ENCODE results near the gene NCEH1. TPM values are rescaled to one million over a fixed set of nuclear protein-coding genes. Genes with fewer than 3 reads are reported as not detected.
"Not testable (repeated sequence)": the region's sequence is repeated elsewhere in the genome, so short reads cannot be mapped to it uniquely, and the experiment has no call there.

The NCEH1 gene
- total RNA-seq, 2 donors from 2014 or later = 18.5 to 18.6 TPM

DNA sequence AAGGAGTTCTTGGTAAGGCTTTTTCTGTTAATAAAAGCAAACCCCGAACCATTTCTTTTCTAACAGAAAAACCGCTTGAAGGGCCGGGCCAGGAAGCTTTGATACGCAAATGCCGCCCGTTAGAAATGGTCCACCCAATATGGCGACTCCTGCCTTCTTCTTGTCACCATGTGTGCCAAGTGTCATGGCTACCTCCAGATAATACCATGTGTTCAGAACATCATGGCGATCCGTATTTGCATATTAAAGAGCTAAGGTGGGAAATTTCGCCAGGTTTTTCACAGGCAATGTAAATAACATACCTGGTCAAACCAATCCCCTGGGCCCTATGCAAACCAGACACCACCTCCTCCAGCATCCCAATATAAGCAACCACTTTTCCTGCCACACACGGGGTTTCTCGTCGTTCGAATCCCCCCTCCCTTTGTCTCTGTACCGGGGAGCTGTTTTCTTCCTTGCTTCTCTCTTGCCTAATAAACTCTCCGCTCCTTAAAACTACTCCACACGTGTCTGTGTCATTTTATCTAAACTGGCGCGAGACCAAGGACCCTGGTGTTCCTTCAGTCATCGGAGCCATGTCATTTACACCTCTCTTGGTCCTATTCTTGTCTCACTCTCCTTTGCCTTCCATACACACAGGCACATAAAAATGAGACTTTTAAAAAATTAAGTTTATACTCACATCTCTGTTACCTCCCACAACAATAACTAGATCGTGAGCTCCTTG lies 34.5 kb downstream of the NCEH1 start:
- H3K36me3 Mint-ChIP-seq = no peaks in the 10 kb centered on the region
- ATAC-seq (no peak), DNase-seq (ENCODE audit: low spot score) (no peak)
- H3K27ac Mint-ChIP-seq = no peak overlapping the region
- H3K4me1 Mint-ChIP-seq (ENCODE audit: low read depth in 2 of 2) = peaks cover 4 to 7% of the 10 kb centered on the region in 2 donors
- no peaks in the 10 kb centered on the region for H3K27me3 Mint-ChIP-seq
- no peaks in the 10 kb centered on the region for H3K9me3 Mint-ChIP-seq
- no peak overlapping the region for H3K4me3 Mint-ChIP-seq

GRCh38 chr3:172675441-172676193 lies 35.2 kb downstream of the NCEH1 start:
- ATAC-seq = peak in 1 of 2 donors; percentile 66
- DNase-seq (ENCODE audit: low spot score) = no peak
- Mint-ChIP-seq H3K27ac (no peak overlapping the region), H3K36me3 (no peaks in the 10 kb centered on the region), H3K4me3 (no peak overlapping the region), H3K4me1 (ENCODE audit: low read depth in 2 of 2) (peaks cover 4 to 7% of the 10 kb centered on the region in 2 donors), H3K27me3 (no peaks in the 10 kb centered on the region), H3K9me3 (no peaks in the 10 kb centered on the region)

DNA sequence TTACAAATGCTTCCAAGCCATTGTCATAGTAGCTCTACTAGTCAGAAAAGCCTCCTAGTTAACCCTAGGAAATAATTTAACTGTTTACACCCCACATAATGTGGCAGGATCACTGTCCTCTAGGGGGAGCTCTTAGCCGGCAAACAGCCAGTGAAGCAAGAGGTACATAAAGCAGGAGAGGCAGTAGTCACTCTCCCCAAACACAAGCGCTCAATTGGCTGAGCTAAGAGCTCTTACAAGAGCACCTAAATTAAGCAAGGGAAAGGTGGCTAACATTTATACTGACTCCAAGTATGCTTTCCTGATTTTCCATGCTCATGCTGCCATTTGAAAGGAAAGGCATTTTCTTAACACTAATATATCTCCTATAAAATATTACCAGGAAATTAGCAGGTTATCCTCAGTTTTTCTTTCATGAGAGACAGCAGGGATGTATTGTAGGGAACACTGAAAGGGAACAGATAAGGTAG lies 37.6 kb downstream of the NCEH1 start:
- Mint-ChIP-seq H3K27ac (no peak overlapping the region), H3K27me3 (no peaks in the 10 kb centered on the region), H3K4me3 (no peak overlapping the region), H3K4me1 (ENCODE audit: low read depth in 2 of 2) (peaks cover 4 to 7% of the 10 kb centered on the region in 2 donors), H3K36me3 (no peaks in the 10 kb centered on the region), H3K9me3 (no peaks in the 10 kb centered on the region)
- peak; percentile 66 for DNase-seq (ENCODE audit: low spot score)
- ATAC-seq = peak in 1 of 2 donors; percentile 75

DNA sequence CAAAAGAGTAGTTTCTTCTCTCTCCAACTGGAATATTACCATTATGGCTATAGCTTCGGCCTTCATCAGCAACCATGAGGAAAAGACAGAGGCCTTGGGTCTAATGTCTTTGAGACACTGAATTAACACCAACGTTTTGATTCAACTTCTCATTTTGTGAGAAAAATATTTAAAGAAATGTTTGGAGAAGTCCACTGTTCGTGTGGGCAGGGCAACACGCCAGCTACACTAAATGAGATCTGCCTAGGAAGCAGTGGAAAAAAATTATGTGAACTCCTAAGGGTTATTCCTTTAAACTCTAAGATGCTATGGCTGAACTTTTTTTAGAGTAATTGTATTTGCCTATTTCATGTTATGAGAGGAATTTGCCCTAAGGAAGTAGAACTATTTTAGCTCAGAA lies 41.8 kb downstream of the NCEH1 start:
- H3K4me3 Mint-ChIP-seq = no peak overlapping the region
- DNase-seq (ENCODE audit: low spot score) (no peak), ATAC-seq (no peak)
- no peak overlapping the region for H3K27ac Mint-ChIP-seq
- H3K36me3 Mint-ChIP-seq = peaks cover 7% of the 10 kb centered on the region
- H3K9me3 Mint-ChIP-seq = no peaks in the 10 kb centered on the region
- H3K4me1 Mint-ChIP-seq (ENCODE audit: low read depth in 2 of 2) = peaks cover 20% of the 10 kb centered on the region in 2 donors
- H3K27me3 Mint-ChIP-seq = no peaks in the 10 kb centered on the region

DNA sequence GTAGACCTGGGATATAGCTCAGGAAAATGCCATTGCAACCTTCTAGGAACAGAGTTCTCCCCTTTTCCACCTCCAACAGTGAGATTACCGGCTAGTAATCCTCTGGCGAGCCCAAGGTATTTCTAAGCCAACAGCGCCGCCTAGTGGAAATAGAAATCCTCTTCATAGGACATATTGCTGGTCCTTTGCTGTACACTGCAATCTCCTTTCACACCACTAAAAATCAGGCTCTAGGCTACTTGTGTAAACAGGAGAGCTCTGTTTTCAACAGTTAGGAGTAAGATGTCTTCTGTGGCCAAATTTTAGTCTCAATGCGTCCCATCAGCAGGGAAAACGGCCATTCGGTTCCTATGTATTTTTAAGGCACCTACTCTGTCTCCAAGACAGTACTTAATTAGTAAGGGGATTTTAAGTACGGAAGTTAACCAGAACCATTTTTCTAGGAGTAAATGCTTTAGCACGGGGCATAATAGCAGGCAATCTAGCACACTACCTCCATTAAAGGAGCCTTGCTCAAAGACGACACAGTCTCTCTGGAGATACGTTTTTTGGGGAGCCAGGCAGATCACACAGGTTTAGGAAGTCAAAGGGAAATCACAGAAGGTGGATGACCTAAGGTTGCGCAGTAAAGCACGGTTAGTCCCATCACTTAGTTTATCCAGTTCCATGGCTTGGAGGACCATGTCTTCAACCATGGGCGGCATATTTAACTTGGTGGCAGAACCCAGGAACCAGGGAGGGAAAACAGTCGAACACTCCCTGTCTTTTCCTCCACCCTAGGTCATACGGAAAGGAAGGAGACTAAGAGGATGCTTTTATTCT lies 43.8 kb downstream of the NCEH1 start:
- H3K9me3 Mint-ChIP-seq = peaks cover 3% of the 10 kb centered on the region
- peak overlapping the region; percentile 51 for H3K4me3 Mint-ChIP-seq
- H3K27me3 Mint-ChIP-seq = no peaks in the 10 kb centered on the region
- DNase-seq (ENCODE audit: low spot score) (peak; percentile 83), ATAC-seq (peak; percentile 86 to 88)
- H3K27ac Mint-ChIP-seq = peak overlapping the region in 1 of 2 donors; percentile 88
- H3K36me3 Mint-ChIP-seq = peaks cover 17% of the 10 kb centered on the region
- peaks cover 25 to 26% of the 10 kb centered on the region in 2 donors for H3K4me1 Mint-ChIP-seq (ENCODE audit: low read depth in 2 of 2)

- DNase-seq (ENCODE audit: low spot score) (no peak), ATAC-seq (no peak)
- peaks cover 3% of the 10 kb centered on the region for H3K9me3 Mint-ChIP-seq
These were observed 44.5 kb downstream of the NCEH1 start for GRCh38 chr3:172666181-172666872.

DNA sequence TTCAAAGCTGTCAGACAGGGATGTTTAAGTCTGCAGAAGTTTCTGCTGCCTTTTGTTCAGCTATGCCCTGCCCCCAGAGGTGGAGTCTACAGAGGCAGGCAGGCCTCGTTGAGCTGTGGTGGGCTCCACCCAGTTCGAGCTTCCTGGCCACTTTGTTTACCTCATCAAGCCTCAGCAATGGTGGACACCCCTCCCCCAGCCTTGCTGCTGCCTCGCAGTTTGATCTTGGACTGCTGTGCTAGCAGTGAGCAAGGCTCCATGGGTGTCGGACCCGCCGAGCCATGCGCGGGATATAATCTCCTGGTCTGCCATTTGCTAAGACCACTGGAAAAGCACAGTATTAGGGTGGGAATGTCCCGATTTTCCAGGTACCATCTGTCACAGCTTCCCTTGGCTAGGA lies 45.4 kb downstream of the NCEH1 start:
- H3K9me3 Mint-ChIP-seq; H3K27me3 Mint-ChIP-seq; H3K4me3 Mint-ChIP-seq; DNase-seq (ENCODE audit: low spot score); ATAC-seq: not testable (repeated sequence)
- peaks cover 35 to 39% of the 10 kb centered on the region in 2 donors for H3K4me1 Mint-ChIP-seq (ENCODE audit: low read depth in 2 of 2)
- peaks cover 17% of the 10 kb centered on the region for H3K36me3 Mint-ChIP-seq
- peak overlapping the region in 1 of 2 donors; percentile 54 for H3K27ac Mint-ChIP-seq

More at GRCh38 chr3:172666181-172666872, 44.5 kb downstream of the NCEH1 start:
- peak overlapping the region in 1 of 2 donors; percentile 88 for H3K27ac Mint-ChIP-seq
- no peaks in the 10 kb centered on the region for H3K27me3 Mint-ChIP-seq
- H3K36me3 Mint-ChIP-seq = peaks cover 17% of the 10 kb centered on the region
- H3K4me1 Mint-ChIP-seq (ENCODE audit: low read depth in 2 of 2) = peaks cover 31% of the 10 kb centered on the region in 2 donors
- H3K4me3 Mint-ChIP-seq = peak overlapping the region; percentile 51

DNA sequence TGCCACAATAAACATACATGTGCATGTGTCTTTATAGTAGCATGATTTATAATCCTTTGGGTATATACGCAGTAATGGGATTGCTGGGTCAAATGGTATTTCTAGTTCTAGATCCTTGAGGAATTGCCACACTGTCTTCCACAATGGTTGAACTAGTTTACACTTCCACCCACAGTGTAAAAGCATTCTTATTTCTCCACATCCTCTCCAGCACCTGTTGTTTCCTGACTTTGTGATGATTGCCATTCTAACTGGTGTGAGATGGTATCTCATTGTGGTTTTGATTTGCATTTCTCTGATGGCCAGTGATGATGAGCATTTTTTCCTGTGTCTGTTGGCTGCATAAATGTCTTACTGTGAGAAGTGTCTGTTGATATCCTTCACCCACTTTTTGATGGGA lies 50.4 kb downstream of the NCEH1 start:
- DNase-seq (ENCODE audit: low spot score); ATAC-seq; H3K27me3 Mint-ChIP-seq; H3K9me3 Mint-ChIP-seq: not testable (repeated sequence)
- Mint-ChIP-seq H3K36me3 (peaks cover 17% of the 10 kb centered on the region), H3K27ac (peak overlapping the region in 1 of 2 donors; percentile 13), H3K4me3 (peak overlapping the region; percentile 18), H3K4me1 (ENCODE audit: low read depth in 2 of 2) (peaks cover 28 to 38% of the 10 kb centered on the region in 2 donors)

DNA sequence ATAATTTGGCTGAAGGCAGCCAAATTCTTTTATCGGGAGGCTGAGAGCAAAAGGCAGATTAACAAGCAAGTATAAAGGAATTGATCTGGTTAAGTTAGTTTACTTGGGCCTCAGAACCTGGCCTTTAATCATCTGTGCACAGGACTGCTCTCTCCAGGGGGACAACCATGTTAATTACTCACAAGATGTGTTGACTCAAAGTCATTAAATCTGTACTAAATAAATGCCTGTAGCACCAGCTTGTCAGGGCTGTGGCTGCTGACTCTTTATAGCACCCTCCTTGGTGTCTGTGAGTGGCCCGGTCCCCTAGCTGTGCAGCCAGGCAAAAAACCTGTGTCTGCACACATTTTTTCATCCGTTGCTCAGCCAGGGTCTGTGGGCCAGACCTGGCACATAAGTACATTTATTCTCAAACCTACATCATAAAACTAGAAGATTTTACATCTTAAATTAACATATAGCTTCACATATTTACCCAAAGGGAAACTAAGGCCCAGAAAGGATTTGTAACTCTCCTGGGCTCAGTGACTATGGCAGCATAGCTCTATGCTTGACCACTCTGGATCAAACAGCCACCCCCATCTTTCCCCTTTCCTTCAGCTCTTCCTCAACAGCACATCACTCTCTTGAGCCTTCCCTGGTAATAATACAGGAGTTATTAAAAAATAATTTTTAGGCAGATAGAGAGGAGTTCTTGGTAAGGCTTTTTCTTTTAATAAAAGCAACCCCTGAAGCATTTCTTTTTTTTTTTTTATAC lies 51.4 kb downstream of the NCEH1 start:
- Mint-ChIP-seq H3K27ac (peak overlapping the region; percentile 10 to 46), H3K9me3 (peaks cover 3% of the 10 kb centered on the region), H3K4me1 (ENCODE audit: low read depth in 2 of 2) (peaks cover 25 to 34% of the 10 kb centered on the region in 2 donors), H3K4me3 (no peak overlapping the region), H3K36me3 (peaks cover 12% of the 10 kb centered on the region), H3K27me3 (no peaks in the 10 kb centered on the region)
- DNase-seq (ENCODE audit: low spot score) = no peak
- ATAC-seq = no peak

DNA sequence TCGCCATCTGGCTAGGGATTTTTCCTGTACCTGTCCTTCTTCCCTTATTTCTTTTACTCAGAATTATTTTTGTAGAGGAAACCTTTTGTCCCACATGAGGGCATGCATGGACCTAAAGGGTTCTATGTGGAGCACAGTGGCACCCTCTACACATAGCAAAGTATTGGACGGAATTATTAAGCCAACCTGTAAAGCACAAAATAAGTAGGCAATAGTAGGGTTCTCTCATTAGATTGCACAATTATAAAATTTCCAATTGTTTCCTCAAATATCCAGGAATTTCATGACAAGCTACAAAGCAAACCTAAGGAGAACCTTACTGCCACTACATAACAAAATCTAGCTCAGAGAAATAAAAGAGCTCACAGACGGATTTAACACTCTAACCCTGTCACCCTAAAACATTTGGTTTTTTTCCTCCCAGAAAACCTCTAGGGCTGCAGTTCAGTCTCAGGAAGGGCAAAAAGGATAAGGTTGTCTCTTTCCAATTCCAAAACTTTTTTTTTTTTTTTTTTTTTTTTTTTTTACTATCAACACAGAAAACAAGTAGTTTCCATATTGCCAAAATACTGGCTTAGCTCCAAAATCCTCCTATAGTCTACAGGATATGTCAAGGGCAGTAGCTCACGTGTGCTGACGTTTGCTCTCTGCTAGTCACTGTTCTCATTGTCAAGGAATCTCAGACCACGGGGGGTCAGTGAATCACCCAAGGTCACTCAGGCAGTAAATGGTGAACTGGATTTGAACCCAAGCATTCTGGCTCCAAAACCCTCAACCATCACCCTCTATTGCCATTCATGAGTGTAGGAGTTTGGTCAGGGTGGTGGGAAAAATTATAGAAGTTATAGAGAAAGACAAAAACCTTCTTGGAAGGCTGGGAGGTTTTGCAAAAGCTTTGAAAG lies 52.3 kb downstream of the NCEH1 start:
- Mint-ChIP-seq H3K36me3 (peaks cover 10% of the 10 kb centered on the region), H3K9me3 (peaks cover 3% of the 10 kb centered on the region), H3K4me1 (ENCODE audit: low read depth in 2 of 2) (peaks cover 31 to 39% of the 10 kb centered on the region in 2 donors), H3K27me3 (no peaks in the 10 kb centered on the region), H3K27ac (peak overlapping the region; percentile 10 to 46), H3K4me3 (no peak overlapping the region)
- no peak for ATAC-seq
- no peak for DNase-seq (ENCODE audit: low spot score)

GRCh38 chr3:172656602-172657001 lies 54.3 kb downstream of the NCEH1 start:
- H3K27ac Mint-ChIP-seq = no peak overlapping the region
- H3K27me3 Mint-ChIP-seq = no peaks in the 10 kb centered on the region
- no peaks in the 10 kb centered on the region for H3K9me3 Mint-ChIP-seq
- no peak overlapping the region for H3K4me3 Mint-ChIP-seq
- H3K36me3 Mint-ChIP-seq = no peaks in the 10 kb centered on the region
- no peak for DNase-seq (ENCODE audit: low spot score)
- peaks cover 32 to 34% of the 10 kb centered on the region in 2 donors for H3K4me1 Mint-ChIP-seq (ENCODE audit: low read depth in 2 of 2)
- ATAC-seq = no peak

DNA sequence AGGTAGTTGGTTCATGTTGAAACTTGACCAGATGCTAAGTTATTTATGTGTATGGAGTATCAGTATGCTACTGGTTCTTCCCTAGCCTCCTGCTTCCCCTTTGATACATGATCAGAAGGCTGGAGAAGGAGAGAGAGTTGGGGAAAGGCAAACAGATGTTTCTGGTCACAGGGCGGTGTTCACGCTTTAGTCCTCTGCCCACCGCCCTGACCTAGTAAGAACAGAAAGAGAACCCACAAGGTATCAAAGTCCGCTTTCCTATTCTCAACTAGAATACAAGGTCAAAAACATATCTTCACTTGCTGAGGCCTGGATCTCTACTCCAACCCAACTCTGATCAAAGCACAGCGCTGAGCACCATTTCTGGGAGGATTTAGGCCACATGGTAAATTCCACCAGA lies 55.5 kb downstream of the NCEH1 start:
- H3K36me3 Mint-ChIP-seq = no peaks in the 10 kb centered on the region
- DNase-seq (ENCODE audit: low spot score) = no peak
- H3K9me3 Mint-ChIP-seq = no peaks in the 10 kb centered on the region
- H3K27ac Mint-ChIP-seq = no peak overlapping the region
- H3K4me3 Mint-ChIP-seq = no peak overlapping the region
- no peaks in the 10 kb centered on the region for H3K27me3 Mint-ChIP-seq
- peaks cover 24 to 27% of the 10 kb centered on the region in 2 donors for H3K4me1 Mint-ChIP-seq (ENCODE audit: low read depth in 2 of 2)
- ATAC-seq = no peak
